ENCODE results near the gene UGT1A6. TPM values are rescaled to one million over a fixed set of nuclear protein-coding genes. Genes with fewer than 3 reads are reported as not detected.

Gene UGT1A6
- total RNA-seq, 1 donor from 2014 or later, result not detected

DNA sequence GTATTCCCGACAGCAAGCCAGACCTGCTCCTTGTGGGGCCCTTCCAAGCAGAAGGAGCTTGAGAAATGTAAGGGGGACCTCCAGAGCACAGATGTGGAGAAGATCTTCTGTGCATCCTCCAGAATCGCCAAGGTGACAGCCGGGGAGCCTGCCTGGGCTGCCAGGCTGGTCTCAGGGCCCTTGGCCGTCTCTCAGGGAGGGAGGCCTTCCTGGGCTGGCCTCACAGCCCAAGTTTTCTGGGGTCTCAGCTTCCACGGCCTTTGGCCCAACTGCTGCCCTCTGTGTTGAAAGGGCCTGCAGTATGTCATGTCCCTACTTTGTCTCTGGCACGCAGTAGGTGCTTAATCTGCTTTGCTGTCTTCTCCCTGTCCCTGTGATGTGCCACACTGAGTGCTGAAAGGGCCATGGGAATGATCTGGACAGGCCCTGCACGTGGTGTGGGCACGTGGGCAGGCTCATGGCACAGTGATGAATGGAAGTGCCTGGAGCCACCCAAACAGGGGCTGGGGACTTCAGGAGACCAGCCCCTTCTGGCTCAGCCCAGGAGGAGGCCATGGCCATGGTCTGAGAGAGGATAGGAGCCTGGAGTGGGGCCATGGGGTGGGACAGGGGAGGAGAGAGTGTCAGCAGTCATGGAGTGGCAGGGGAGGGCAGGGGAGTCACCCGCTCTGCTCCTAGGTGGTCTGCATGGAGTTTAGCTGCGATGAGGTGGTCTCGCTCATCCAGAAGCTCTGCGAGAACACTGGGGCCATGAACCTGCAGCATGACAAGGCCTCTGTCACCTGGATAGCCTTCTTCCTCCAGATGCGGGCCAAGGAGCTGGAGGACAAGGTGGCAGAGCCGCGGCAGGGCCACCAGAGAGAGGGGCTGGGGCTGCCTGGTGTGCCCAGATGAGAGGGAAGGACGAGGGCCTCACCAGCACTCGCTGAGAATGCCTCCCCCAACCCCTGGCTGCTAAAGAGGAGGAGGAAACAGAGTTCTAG, 126.2 kb downstream of the UGT1A6 start:
- DNase-seq (ENCODE audit: low read depth), result no peak

DNA sequence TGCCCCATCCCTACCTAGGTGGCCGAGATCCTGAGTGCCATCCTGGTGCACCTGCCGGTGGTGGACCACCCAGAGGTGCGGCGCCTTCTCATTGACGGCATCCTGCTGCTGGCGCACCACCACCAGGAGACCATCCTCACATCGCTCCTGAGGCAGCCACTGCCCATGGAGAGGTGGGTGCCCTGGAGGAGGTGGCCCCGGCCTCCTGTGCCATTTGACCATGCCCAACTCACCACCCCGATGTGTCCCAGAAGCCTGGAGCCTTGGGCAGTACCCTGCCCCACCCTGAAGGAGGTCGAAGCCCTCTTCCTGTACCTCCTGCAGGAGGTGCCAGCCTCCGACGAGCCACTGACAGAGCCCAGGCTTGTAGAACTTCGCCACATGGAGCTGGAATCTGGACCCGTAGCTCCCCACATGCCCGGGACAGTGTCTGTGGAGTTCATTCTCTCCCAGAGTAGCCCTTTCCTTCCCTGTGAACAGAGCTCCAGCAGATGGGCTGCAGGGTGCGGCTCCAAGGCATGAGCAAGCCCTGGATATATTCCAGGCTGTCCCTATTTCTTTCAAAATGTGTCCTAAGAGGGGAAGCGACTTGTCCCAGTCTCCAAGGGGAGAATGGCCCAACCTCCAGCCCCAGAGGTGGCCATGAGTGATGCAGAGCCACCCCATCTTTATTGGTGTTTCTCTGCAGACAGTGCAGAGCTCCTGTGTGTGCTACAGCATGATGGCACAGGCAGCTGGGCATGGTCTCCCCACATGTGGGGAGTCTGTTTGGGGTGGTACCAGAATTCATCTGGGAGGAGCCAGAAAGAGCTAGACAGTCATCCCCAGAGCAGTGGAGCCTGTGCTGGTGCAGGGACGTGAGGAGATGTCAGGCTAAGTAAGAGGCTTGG, 127.4 kb downstream of the UGT1A6 start:
- no peak for DNase-seq (ENCODE audit: low read depth)

DNA sequence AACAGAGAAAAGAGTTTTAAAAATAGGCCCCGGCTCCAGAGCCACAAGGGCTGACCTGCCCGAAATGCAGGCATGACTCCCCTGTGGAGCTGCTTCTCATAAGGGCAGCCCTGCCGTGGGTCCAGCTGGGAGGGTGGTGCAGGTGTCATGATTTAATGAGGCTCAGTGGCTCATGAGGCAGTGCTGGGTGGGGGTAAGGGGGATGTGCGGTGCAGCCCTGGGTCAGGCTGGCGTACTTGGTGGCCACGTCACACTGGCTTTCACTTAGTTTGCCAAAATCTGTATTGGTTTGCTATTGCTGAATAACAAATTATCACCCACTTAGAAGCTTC, 128.1 kb downstream of the UGT1A6 start:
- no peak for DNase-seq (ENCODE audit: low read depth)

DNA sequence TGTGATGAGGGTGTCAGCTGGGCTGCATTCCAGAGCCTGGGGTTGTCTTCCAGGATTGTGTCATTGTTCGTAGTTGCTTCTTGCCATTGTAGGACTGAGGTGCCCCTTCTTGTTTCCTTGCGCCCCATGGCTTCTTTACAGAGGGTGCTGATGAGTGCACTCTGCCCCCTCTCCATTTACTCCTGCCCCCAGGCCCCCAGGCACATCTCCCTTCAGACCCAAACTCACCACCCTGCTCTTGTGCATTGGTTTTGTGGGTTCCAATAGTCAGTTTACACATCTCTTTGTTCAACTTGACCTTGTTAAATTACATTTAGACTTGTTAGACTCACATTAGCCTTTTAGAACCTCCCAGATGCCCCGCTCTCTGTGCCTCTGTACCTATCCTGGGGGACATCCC, 128.5 kb downstream of the UGT1A6 start:
- no peak for DNase-seq (ENCODE audit: low read depth)

DNA sequence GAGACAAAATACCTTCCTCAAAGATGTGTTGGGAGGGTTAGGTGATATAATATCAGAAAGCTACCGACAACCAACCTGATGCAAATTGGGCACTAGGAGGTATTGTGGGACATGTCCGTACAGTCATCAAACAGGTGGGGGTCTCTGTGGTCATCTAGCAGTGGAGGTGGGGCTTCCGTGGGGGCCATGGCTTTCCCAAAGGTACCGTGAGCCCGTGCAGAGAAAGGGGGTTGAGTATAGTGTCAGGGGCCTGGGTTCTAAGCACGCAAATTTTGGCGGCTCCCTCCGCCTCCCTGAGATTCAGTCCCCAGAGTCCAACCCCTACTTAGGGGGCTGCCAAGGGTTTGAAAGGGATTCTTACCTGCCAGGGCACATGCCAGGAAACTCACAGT, 129.0 kb downstream of the UGT1A6 start:
- DNase-seq (ENCODE audit: low read depth), result no peak

DNA sequence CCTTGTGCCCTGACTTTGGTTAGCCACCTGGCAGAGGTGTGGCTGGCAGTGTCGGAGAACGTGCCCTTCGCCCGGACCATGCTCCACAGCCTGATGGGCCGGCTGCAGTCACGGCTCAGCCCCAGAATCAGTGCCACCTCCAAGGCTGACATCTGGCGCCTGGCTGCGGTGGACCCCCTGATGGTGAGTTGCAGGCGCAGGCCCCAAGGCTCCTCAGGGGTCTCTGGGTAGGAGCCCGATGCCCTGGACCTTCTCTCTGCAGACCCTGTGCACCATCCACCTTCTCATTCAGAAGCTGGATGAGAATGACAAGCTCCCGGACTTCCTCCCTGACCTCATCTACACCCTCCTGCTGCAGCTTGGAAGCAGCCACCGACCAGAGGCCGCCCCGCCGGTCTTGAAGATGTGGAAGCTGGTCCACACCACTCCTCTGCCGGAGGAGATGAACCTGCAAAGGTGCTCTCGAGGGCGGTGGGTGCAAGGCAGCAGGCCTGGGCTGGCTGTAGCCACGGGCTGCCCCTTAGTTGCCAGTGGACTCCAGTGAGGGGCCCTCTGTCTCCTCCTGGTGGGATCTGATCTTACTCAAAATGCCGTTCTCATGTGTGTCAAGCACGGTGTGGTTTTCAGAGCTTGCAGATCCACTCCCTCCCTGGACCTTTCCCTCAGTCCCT, 129.5 kb downstream of the UGT1A6 start:
- DNase-seq (ENCODE audit: low read depth), result no peak

Other genes with a start within 250 kb of the UGT1A6 start
- 23.4 and 32.9 TPM in 2 replicates for gene USP40, start 126.1 kb upstream of the UGT1A6 start, total RNA-seq
- gene UGT1A8, start 75.3 kb upstream of the UGT1A6 start, total RNA-seq, result not detected in 2 replicates
- not detected in 2 replicates for gene UGT1A10, start 56.4 kb upstream of the UGT1A6 start, total RNA-seq
- not detected in 2 replicates for gene UGT1A9, start 21.0 kb upstream of the UGT1A6 start, total RNA-seq
- gene UGT1A7, start 11.0 kb upstream of the UGT1A6 start, total RNA-seq, result not detected in 2 replicates
- gene UGT1A5, start 20.0 kb downstream of the UGT1A6 start, total RNA-seq, result not detected in 2 replicates
- gene UGT1A4, start 25.8 kb downstream of the UGT1A6 start, total RNA-seq, result not detected in 2 replicates
- not detected in 2 replicates for gene UGT1A3, start 36.2 kb downstream of the UGT1A6 start, total RNA-seq
- not detected in 2 replicates for gene UGT1A1, start 67.4 kb downstream of the UGT1A6 start, total RNA-seq
- gene MROH2A, start 85.4 kb downstream of the UGT1A6 start, total RNA-seq, result not detected in 2 replicates
- 0.62 and 1.4 TPM in 2 replicates for gene HJURP, start 161.6 kb downstream of the UGT1A6 start, total RNA-seq
- 1.4 and 3.5 TPM in 2 replicates for gene TRPM8, start 224.5 kb downstream of the UGT1A6 start, total RNA-seq

All from myocyte (in vitro differentiated cells).